Activated CD8-positive, alpha-beta T cell treated with anti-CD3 and anti-CD28 coated beads, Interleukin-2, amount 10 ng/mL, durations not matched to agents 7 days and 5 days (primary cell): Measurements from ENCODE around the gene CACFD1. TPM values are rescaled to one million over a fixed set of nuclear protein-coding genes. Genes with fewer than 3 reads are reported as not detected.

Experiments used
- ATAC-seq: fragments of 150-1000 bp; cut with Tn5 transposase; one replicate; pipeline ENCODE4 v1.10.0; 2021; ENCODE audit warnings: moderate library complexity
- CTCF ChIA-PET: fragments of 350-600 bp; sonication (Branson Sonifier 250); formaldehyde crosslinking; loops from one replicate; lab custom pipeline; 2021; ENCODE audit warnings: antibody characterized with exemption; lab: Charles Lee
- POLR2A ChIA-PET: fragments of 350-600 bp; sonication (Branson Sonifier 250); formaldehyde crosslinking; loops from one replicate; lab custom pipeline; 2021; ENCODE audit warnings: antibody characterized with exemption; lab: Charles Lee
- DNase-seq: peaks from one replicate; pipeline ENCODE4 v3.0.0-alpha.2; 2020
- H3K27ac Mint-ChIP-seq: one replicate; pipeline ENCODE4 v1.8.0; 2021; ENCODE audit warnings: mild to moderate bottlenecking, mixed read lengths
- H3K27me3 Mint-ChIP-seq: one replicate; pipeline ENCODE4 v1.8.0; 2021; ENCODE audit warnings: low read depth, mixed read lengths
- H3K36me3 Mint-ChIP-seq: one replicate; pipeline ENCODE4 v1.8.0; 2021; ENCODE audit warnings: low read depth, mixed read lengths
- H3K4me1 Mint-ChIP-seq: one replicate; pipeline ENCODE4 v1.8.0; 2021; ENCODE audit warnings: low read depth, mixed read lengths
- H3K4me3 Mint-ChIP-seq: one replicate; pipeline ENCODE4 v1.8.0; 2021; ENCODE audit warnings: mild to moderate bottlenecking, mixed read lengths
- H3K9me3 Mint-ChIP-seq: one replicate; pipeline ENCODE4 v1.8.0; 2022; ENCODE audit warnings: mixed read lengths; ENCODE audit not compliant: insufficient read depth
- total RNA-seq, 2 experiments: library from RNA; stranded (reverse); gene quantifications; one replicate each; pipeline ENCODE4 v1.2.3, GENCODE V29; 2021

CACFD1 gene
- total RNA-seq, 2 experiments from 2014 or later, result 1.3 to 2.4 TPM

DNA sequence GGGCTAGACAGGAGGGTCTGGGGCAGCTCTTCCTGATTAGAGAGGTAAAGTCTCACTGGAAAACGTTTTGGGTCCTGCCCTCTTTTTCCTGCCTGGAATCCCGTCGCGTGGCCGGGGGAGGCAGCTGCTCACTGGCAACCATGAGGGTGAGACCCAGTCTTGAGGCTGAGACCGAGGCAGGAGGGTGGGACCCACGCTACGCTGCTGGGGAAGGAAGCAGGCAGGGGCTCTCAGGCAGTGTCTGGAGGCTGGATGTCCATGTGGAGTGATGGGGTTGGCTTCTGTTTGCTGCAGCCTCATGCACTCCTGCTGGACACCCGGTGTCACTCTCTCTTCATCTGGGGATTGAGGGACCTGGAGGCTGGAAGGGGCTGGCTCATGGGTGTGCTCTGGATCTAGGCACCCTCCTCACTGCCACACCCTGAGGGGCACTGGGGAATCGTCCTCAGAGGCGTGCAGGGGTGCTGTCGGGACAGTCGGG lies 30.5 kb downstream of the CACFD1 start:
- POLR2A ChIA-PET, result no interaction called here
- Mint-ChIP-seq H3K27me3 (peaks cover 3% of the 10 kb centered on the region), H3K27ac (no peak overlapping the region), H3K36me3 (no peaks in the 10 kb centered on the region), H3K4me3 (no peak overlapping the region), H3K9me3 (no peaks in the 10 kb centered on the region), H3K4me1 (peaks cover 13% of the 10 kb centered on the region)
- DNase-seq (no peak), ATAC-seq (no peak)
- CTCF ChIA-PET, result interaction anchor here (0.7 kb wide), 1 partner anchor 1940 kb away, joined by 3 read pairs; no protein-coding TSS in a partner anchor

DNA sequence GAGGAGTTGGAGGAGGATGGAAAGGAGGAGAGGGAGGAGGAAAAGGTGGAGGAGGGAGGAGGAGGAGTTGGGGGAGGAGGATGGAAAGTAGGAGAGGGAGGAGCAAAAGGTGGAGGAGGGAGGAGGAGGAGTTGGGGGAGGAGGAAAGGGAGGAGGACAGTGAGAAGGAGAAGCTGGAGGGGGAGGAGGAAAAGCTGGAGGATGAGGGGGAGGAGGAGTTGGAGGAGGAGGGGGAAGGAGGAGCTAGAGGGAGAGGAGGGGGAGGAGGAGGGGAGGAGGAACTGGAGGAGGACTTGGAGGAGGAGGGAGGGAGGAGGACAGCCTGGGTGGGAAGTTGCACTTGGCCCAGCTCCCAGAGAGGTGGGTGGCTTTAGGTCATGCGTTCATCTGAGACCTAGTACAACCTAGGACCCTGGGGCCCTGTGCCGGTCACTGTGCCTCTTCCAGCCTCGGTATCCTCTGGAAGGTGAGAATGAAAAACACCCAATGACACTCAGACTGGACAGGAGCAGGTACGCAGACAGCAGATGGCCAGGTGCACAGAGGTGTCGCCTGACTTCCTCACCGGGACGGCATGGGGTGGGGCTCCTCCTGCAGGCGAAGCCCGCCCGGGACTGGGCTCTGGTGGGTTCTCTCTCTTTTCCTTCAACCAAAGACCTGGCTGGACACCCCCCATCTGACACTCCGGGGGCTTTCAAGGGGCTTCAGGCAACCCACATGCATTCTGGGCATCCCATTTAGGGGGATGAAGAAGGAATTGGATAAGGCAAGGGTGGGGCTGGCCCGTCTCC lies 31.3 kb downstream of the CACFD1 start:
- CTCF ChIA-PET, result interaction anchor here (0.7 kb wide), 1 partner anchor 1941 kb away, joined by 3 read pairs; no protein-coding TSS in a partner anchor
- POLR2A ChIA-PET, result no interaction called here
- no peak overlapping the region for H3K4me3 Mint-ChIP-seq
- no peak overlapping the region for H3K27ac Mint-ChIP-seq
- DNase-seq (no peak), ATAC-seq (no peak)
- H3K27me3 Mint-ChIP-seq, result peaks cover 3% of the 10 kb centered on the region
- H3K9me3 Mint-ChIP-seq, result no peaks in the 10 kb centered on the region
- H3K4me1 Mint-ChIP-seq, result peaks cover 10% of the 10 kb centered on the region
- H3K36me3 Mint-ChIP-seq, result no peaks in the 10 kb centered on the region

DNA sequence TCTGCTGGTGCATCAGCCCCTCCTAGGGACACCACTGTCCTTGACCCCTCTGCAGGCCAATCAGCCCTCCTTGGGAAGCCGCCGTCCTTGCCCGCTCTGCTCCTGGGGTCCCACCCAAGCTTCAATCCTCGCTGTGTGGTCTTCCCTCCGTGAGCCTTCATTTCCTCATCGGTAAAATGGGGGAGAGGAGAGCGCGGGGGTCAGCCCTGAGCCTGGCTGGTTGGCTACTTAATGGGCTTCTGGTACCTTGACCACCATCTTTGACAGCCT lies 31.8 kb downstream of the CACFD1 start:
- H3K4me1 Mint-ChIP-seq, result peaks cover 5% of the 10 kb centered on the region
- ChIA-PET CTCF (no interaction called here), POLR2A (no interaction called here)
- no peaks in the 10 kb centered on the region for H3K9me3 Mint-ChIP-seq
- no peak overlapping the region for H3K4me3 Mint-ChIP-seq
- ATAC-seq (no peak), DNase-seq (no peak)
- no peaks in the 10 kb centered on the region for H3K36me3 Mint-ChIP-seq
- H3K27ac Mint-ChIP-seq, result no peak overlapping the region
- peaks cover 3% of the 10 kb centered on the region for H3K27me3 Mint-ChIP-seq

DNA sequence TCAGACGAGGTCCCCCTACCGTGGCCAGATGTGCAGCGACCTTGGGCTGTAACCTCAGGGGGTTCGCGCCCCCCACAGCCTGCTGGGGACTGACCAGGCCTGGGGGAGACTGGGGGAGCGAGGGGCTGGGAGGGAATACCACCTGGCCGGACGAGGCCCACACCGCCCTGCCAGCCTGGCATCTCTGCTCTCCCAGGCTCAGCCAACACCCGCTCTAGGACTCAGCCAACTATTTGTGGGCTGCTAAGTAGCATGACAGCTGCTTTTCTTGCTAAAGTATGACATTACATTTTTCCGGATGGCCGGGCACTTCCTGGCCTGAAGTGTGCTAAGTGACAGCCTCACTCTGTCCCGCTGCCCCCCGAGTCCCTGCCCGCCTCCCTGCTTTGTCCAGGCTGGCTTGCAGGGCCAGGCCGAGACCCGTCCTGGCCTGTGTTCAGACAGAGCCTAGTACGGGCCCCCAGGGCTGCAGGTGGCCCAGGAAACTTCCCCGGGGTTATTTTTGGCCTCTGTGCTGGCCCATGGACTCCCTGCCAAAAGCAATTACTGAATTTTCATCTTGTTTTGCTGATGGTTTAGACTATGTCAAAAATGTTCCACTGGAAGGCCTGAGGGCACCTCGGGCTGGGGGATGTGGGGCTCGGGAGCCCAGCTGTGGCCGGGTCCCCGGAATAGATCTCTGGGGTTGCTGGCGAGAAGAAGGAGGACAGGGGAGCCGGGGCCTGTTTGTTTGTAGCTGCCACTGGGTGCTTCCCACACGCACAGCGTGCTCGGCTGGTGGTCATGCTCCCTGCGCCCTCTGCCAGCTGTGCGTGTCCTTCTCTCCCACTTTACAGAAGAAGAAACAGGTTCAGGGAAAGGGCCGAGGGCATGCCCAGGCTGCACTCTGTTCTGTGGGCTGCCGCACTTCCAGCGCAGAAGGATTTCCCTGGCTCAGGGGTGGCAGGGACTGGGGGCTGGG lies 32.6 kb downstream of the CACFD1 start:
- ATAC-seq (no peak), DNase-seq (no peak)
- no peak overlapping the region for H3K4me3 Mint-ChIP-seq
- no peak overlapping the region for H3K27ac Mint-ChIP-seq
- H3K4me1 Mint-ChIP-seq, result peaks cover 5% of the 10 kb centered on the region
- peaks cover 3% of the 10 kb centered on the region for H3K27me3 Mint-ChIP-seq
- ChIA-PET CTCF (no interaction called here), POLR2A (no interaction called here)
- no peaks in the 10 kb centered on the region for H3K9me3 Mint-ChIP-seq
- no peaks in the 10 kb centered on the region for H3K36me3 Mint-ChIP-seq

DNA sequence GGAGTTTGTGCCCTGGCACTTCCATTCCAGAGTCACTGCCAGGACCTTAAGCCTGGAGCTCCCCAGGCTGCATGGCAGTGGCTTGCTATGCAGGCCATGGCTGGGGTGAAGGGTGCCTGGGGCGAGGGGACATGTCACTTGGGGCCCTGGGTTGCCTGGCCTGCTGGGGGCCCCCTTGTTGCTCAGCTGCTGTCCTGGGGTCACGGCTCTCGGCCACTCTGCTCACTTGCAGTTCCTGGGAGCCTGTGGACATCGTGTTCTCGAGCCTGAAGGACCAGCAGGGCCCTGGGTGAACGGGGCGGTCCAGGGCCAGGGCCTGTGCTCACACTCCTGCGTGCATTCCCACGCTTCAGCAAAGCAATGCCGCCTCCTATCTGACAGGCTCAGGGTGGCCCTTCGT lies 33.6 kb downstream of the CACFD1 start:
- ATAC-seq (no peak), DNase-seq (no peak)
- Mint-ChIP-seq H3K9me3 (no peaks in the 10 kb centered on the region), H3K36me3 (no peaks in the 10 kb centered on the region), H3K27ac (no peak overlapping the region), H3K27me3 (peaks cover 3% of the 10 kb centered on the region), H3K4me3 (no peak overlapping the region), H3K4me1 (no peaks in the 10 kb centered on the region)
- ChIA-PET POLR2A (no interaction called here), CTCF (no interaction called here)

DNA sequence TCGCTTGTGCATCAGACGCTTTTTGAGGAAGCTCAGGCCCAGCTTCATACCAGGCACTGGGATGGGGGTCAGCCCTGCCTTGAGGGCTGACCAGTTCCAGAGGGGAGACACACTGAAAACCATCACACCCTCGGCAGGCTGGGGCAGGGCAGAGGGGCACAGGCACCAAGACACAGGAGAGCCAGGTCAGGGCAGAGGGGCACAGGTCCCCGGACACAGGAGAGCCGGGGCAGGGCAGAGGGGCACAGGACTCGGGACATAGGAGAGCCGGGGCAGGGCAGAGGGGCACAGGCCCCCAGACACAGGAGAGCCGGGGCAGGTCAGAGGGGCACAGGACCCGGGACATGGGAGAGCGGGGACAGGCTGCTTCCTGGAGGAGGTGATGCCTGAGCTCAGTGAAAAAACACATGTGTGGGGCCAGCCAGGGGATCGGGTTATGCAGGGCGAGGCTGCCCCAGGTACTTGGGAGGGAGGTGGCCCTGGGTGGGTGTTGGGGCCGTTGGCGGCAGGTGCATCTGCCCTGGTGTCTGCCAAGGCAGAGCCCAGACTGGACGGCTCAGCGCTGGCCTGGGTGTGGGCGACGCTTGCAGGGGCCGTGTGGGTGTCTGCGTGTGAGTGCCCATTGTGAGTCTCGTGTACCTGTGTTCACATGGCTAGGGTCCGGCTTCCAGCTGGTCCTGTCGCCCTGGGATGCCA lies 34.2 kb downstream of the CACFD1 start:
- CTCF ChIA-PET, result no interaction called here
- POLR2A ChIA-PET, result no interaction called here

DNA sequence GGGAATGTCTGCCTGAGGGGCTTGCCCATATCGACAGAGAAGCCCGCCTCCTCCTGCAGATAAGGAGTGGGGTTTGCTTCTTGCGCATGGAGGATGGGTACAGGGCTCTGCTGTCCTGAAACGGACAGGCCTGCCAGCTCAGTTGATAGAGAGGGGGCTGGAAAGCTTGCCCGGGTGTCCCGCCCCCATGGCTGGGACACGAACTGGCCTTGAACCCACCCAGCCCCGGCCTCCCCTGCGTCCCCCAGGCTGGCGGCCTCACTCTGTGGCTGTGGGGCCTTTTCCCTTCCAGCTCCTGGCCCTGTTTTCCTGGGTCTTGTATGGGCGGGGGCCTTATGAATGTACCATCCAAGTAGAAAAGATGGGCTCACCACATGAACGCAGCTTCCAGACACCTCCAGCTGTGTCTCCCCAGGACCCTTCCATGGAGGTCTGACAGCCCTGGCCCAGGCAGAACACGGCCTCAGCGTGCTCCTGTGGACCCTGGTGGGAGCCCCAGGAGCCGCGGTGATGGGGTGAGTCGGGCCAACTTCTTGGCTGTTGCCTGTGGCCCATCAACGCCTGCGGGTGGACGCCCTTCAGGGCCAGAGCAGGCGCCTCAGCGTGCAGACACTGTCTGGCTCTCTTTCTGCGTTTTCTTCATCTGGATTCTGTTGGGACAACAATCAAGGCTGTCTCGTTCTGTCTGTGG lies 35.0 kb downstream of the CACFD1 start:
- Mint-ChIP-seq H3K9me3 (no peaks in the 10 kb centered on the region), H3K27ac (no peak overlapping the region), H3K4me3 (no peak overlapping the region), H3K36me3 (no peaks in the 10 kb centered on the region), H3K27me3 (no peaks in the 10 kb centered on the region), H3K4me1 (no peaks in the 10 kb centered on the region)
- DNase-seq (no peak), ATAC-seq (no peak)
- ChIA-PET POLR2A (no interaction called here), CTCF (interaction anchor here (1.3 to 2.1 kb wide), 2 partner anchors 8 to 248 kb away, joined by 3 to 15 read pairs; no protein-coding TSS in a partner anchor)

More for the DNA sequence above, 34.2 kb downstream of the CACFD1 start:
- Mint-ChIP-seq H3K9me3 (no peaks in the 10 kb centered on the region), H3K27ac (no peak overlapping the region), H3K4me1 (no peaks in the 10 kb centered on the region), H3K4me3 (no peak overlapping the region), H3K27me3 (peaks cover 3% of the 10 kb centered on the region), H3K36me3 (no peaks in the 10 kb centered on the region)
- ATAC-seq, result no peak
- DNase-seq, result no peak

DNA sequence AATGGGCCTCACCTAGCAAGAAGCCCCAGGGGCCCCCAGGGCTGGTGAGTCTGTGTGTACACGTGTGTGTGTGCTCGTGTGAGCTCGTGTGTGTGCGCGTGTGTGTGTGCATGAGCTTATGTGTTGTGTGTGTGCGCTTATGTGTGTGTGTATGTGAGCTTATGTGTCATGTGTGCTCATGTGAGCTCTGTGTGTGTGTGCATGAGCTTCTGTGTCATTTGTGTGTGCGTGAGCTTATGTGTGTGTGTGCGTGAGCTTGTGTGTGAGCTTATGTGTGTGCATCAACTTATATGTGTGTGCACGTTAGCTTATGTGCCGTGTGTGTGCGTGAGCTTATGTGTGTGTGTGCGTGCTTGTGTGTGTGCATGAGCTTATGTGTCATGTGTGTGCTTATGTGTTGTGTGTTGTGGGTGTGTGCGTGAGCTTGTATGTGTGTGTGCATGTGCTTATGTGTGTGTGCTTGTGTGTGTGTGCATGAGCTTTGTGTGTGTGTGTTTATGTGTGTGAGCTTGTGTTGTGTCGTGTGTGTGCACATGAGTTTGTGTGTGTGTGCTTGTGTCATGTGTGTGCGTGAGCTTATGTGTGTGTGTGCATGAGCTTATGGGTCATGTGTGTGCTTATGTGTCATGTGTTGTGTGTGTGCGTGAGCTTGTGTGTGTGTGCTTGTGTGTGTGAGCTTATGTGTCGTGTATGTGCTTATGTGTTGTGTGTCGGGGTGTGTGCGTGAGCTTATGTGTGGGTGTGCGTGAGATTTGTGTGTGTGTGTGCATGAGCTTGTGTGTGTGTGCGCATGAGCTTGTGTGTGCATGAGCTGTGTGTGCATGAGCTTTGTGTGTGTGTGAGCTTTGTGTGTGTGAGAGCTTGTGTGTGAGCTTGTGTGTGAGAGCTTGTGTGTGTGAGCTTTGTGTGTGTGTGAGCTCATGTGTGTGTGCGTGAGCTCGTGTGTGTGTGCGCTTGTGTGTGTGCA lies 35.8 kb downstream of the CACFD1 start:
- ChIA-PET CTCF (interaction anchor here (1.3 to 2.1 kb wide), 2 partner anchors 9 to 248 kb away, joined by 3 to 15 read pairs; no protein-coding TSS in a partner anchor), POLR2A (interaction anchor here (0.8 kb wide), 1 partner anchor 10 kb away, joined by 5 read pairs; no protein-coding TSS in a partner anchor)
- DNase-seq (no peak), ATAC-seq (no peak)
- Mint-ChIP-seq H3K9me3 (no peaks in the 10 kb centered on the region), H3K4me3 (no peak overlapping the region), H3K27ac (no peak overlapping the region), H3K27me3 (peaks cover 4% of the 10 kb centered on the region), H3K4me1 (no peaks in the 10 kb centered on the region), H3K36me3 (no peaks in the 10 kb centered on the region)

DNA sequence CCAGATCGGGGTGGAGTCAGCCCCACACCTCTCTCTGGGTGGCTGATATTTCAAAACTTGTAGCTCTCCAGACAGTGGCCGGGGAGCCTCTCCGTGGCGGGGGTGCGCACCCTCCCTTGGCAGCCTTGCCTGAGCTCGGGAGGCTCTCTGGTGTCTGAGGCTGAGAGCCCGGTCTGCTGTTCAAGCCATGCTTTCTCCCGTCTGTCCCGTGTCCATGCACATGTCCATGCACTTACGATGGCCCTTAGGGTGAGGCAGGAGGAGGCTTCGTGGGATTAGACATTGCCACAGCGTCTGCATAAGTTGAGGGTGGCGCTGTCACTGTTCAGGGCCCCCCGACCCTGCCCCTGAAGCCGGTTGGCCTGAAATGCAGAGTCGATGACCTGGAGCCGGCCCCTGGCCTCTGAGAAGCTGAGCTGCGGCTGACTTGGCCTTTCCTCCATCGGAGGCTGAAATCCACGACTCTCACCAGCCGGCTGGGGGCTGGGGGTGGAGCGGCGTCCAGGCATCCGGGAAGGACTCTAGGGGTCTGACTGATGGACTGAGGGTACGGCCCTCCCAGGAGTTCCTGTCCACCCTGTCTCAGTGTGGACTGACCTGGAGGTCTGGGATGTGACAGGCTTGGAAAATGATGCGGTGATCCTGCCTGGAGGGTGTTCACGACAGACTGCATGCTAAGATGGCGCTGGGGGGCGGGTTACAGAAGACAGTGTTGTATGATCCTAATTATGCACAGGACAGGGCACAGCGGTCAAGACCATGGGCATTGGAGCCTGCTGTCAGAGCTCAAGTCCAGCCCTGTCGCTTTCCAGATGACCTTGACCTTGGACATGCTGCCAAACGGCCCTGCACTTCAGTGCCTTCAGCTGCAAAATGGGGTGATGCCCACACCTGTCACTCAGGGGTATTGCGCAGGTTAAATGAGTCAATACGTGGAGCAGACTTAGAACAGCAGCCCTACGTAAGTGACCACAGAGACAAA lies 37.4 kb downstream of the CACFD1 start:
- Mint-ChIP-seq H3K27me3 (peaks cover 12% of the 10 kb centered on the region), H3K9me3 (peaks cover 12% of the 10 kb centered on the region), H3K4me3 (no peak overlapping the region), H3K36me3 (no peaks in the 10 kb centered on the region), H3K27ac (no peak overlapping the region), H3K4me1 (no peaks in the 10 kb centered on the region)
- CTCF ChIA-PET, result interaction anchor here (2.1 kb wide), 1 partner anchor 11 kb away, joined by 15 read pairs; no protein-coding TSS in a partner anchor
- POLR2A ChIA-PET, result no interaction called here
- DNase-seq, result no peak
- ATAC-seq, result no peak
